Measurements from ENCODE around the gene RXRB. TPM values are rescaled to one million over a fixed set of nuclear protein-coding genes. Genes with fewer than 3 reads are reported as not detected.
A peak's percentile ranks its signal among the peaks of the same experiment; 100 is the strongest.

RXRB gene
- total and polyA plus RNA-seq, 10 of the 15 experiments (the other 5 are each of a cell fraction or from before 2014, with no cell fraction given): 0.71 to 35.0 (median 20.4) TPM

GRCh38 chr6:33200219-33201146, at the start of gene RXRB, which contains the start of gene SLC39A7 (continued):
- peak; percentile 83 for TF ChIP-seq MLLT1 (IDR thresholded peaks at IDR 0.05)
- TF ChIP-seq BCLAF1 (IDR thresholded peaks at IDR 0.05): no peak
- no peak for TF ChIP-seq KAT2A (conservative IDR thresholded peaks at IDR 0.05; ENCODE audit: control insufficient read depth, low read depth, low read length)
- TF ChIP-seq ATF7 (IDR thresholded peaks at IDR 0.05; ENCODE audit: low read depth): no peak
- TF ChIP-seq CHD1 (IDR thresholded peaks at IDR 0.05; ENCODE audit: low read depth, low read length): peak; percentile 93; the same call in 1 of the 2 replicates
- TF ChIP-seq ETV6 (conservative IDR thresholded peaks at IDR 0.05 in 1 of 2, IDR thresholded peaks at IDR 0.05 in 1 of 2; ENCODE audit: borderline replicate concordance in 1 of 2, low read depth in 1 of 2): no peak
- peak; percentile 70 for TF ChIP-seq CBFB (IDR thresholded peaks at IDR 0.05; ENCODE audit: low read depth)
- no peak for TF ChIP-seq KDM1A (IDR thresholded peaks at IDR 0.05; ENCODE audit: borderline replicate concordance)
- peak; percentile 6; the same call in 1 of the 2 replicates for TF ChIP-seq PAX5 (IDR thresholded peaks at IDR 0.05; ENCODE audit: borderline replicate concordance, low read depth, low read length)
- peak in 1 of 2 experiments; percentile 2; a peak in 1 of 4 replicates for TF ChIP-seq BHLHE40 (IDR thresholded peaks at IDR 0.05; ENCODE audit: borderline replicate concordance in 1 of 2, low read depth in 2 of 2, low read length in 1 of 2)
- TF ChIP-seq FOS (IDR thresholded peaks at IDR 0.05; ENCODE audit: borderline replicate concordance, extremely low read depth, insufficient read length): no peak
- no peak for TF ChIP-seq SREBF2 (IDR thresholded peaks at IDR 0.05; ENCODE audit: low read length)
- TF ChIP-seq ZNF622 (IDR thresholded peaks at IDR 0.05): no peak
- TF ChIP-seq NR2F1 (conservative IDR thresholded peaks at IDR 0.05): no peak; the same call in 1 of the 2 replicates
- TF ChIP-seq NRF1 (conservative IDR thresholded peaks at IDR 0.05; ENCODE audit: low read depth, low read length): peak; percentile 97
- no peak for TF ChIP-seq ATF3 (IDR thresholded peaks at IDR 0.05; ENCODE audit: borderline replicate concordance, extremely low read depth, low read depth, low read length)
- 0 out of 2 replicates have a peak, but pooled peaks have one; percentile 75 for TF ChIP-seq WRNIP1 (IDR thresholded peaks at IDR 0.05; ENCODE audit: borderline replicate concordance, low read depth, low read length)
- TF ChIP-seq ZNF687 (IDR thresholded peaks at IDR 0.05): no peak
- TF ChIP-seq RCOR1 (conservative IDR thresholded peaks at IDR 0.05; ENCODE audit: low read depth, low read length): peak; percentile 98
- TF ChIP-seq DPF2 (IDR thresholded peaks at IDR 0.05): peak; percentile 68

Measured in GM12878 (cell line).